OCI-LY7 (cell line): ENCODE results near the gene CETN1. TPM values are rescaled to one million over a fixed set of nuclear protein-coding genes. Genes with fewer than 3 reads are reported as not detected.

Source experiments
- BruUV-seq: library from RNA; stranded (reverse); fragments of 400-500 nt; replicated peaks from 2 replicates; lab custom pipeline; 2021; lab: Mats Ljungman, UMichigan
- CTCF ChIA-PET: fragments of 300-600 bp; sonication (Branson Sonifier 250); formaldehyde crosslinking; loops from one replicate; lab custom pipeline; 2022; ENCODE audit warnings: antibody characterized with exemption; ENCODE audit not compliant: unreplicated experiment; lab: Charles Lee
- POLR2A ChIA-PET: fragments of 300-600 bp; sonication (Branson Sonifier 250); formaldehyde crosslinking; loops from one replicate; lab custom pipeline; 2022; ENCODE audit warnings: antibody characterized with exemption; lab: Charles Lee
- DNase-seq: peaks from one replicate; pipeline ENCODE4 v3.0.0-alpha.2; 2015; ENCODE audit warnings: low spot score
- H2AFZ ChIP-seq: fragments of 200-600 bp; sonication (generic), shearing (Covaris generic); 2 replicates; pipeline ENCODE4 v1.6.1; 2014; ENCODE audit warnings: mild to moderate bottlenecking, antibody characterized with exemption, low read length, moderate library complexity
- H3K27ac ChIP-seq: fragments of 200-600 bp; sonication (generic); 2 replicates; pipeline ENCODE4 v1.5.1; 2014; ENCODE audit warnings: mixed run types, low read depth, mild to moderate bottlenecking, moderate library complexity, low read length, inconsistent platforms; ENCODE audit not compliant: poor library complexity, severe bottlenecking
- H3K36me3 ChIP-seq: fragments of 200-600 bp; sonication (generic); 2 replicates; pipeline ENCODE4 v1.6.1; 2014; ENCODE audit warnings: mild to moderate bottlenecking, antibody characterized with exemption, low read length, moderate library complexity, mixed read lengths; ENCODE audit not compliant: insufficient read depth
- H3K4me1 ChIP-seq: fragments of 200-600 bp; sonication (generic); 2 replicates; pipeline ENCODE4 v1.5.1; 2014; ENCODE audit warnings: mild to moderate bottlenecking, low read length; ENCODE audit not compliant: insufficient read depth, poor library complexity, severe bottlenecking
- H3K4me2 ChIP-seq: fragments of 200-600 bp; sonication (generic); 2 replicates; pipeline ENCODE4 v1.6.1; 2014; ENCODE audit warnings: mild to moderate bottlenecking, low read length
- H3K4me3 ChIP-seq: fragments of 200-600 bp; sonication (generic); 2 replicates; pipeline ENCODE4 v1.5.1; 2014; ENCODE audit warnings: mild to moderate bottlenecking, low read depth, low read length; ENCODE audit not compliant: poor library complexity, severe bottlenecking
- H3K79me2 ChIP-seq: fragments of 200-600 bp; sonication (generic); 2 replicates; pipeline ENCODE4 v1.6.1; 2016; ENCODE audit warnings: low read depth, mild to moderate bottlenecking, low read length, moderate library complexity, mixed read lengths; ENCODE audit not compliant: insufficient read depth
- H3K9me2 ChIP-seq: fragments of 200-600 bp; sonication (generic); 2 replicates; pipeline ENCODE4 v1.6.1; 2016; ENCODE audit warnings: mild to moderate bottlenecking, low read length, mixed read lengths; ENCODE audit not compliant: insufficient read depth
- H3K9me3 ChIP-seq: fragments of 200-600 bp; sonication (generic); 2 replicates; pipeline ENCODE4 v1.6.1; 2014; ENCODE audit warnings: mild to moderate bottlenecking, mixed run types, low read length, mixed read lengths
- H4K20me1 ChIP-seq: fragments of 200-600 bp; sonication (generic); 2 replicates; pipeline ENCODE4 v1.6.1; 2014; ENCODE audit warnings: mild to moderate bottlenecking, antibody characterized with exemption, low read length, moderate library complexity, mixed read lengths; ENCODE audit not compliant: insufficient read depth
- CTCF ChIP-seq: fragments of 200-600 bp; sonication (generic); conservative IDR thresholded peaks from 2 replicates; pipeline ENCODE4 v1.5.1; 2014; ENCODE audit warnings: mild to moderate bottlenecking, antibody characterized with exemption, low read length, moderate library complexity, mixed read lengths
- EZH2phosphoT487 ChIP-seq: fragments of 200-600 bp; sonication (generic); IDR thresholded peaks from 2 replicates; pipeline ENCODE4 v1.6.1; 2018; ENCODE audit warnings: low read depth, borderline replicate concordance, mild to moderate bottlenecking, mixed run types, antibody characterized with exemption, low read length, moderate library complexity, mixed read lengths
- intact Hi-C: fragments of 100-400 bp; cut with micrococcal nuclease; formaldehyde crosslinking; loops from one replicate; pipeline ENCODE4 v1.10.0; 2022; ENCODE audit not compliant: unreplicated experiment
- total RNA-seq, 2 experiments: library from RNA; depleted of rRNA in 1 of 2; stranded (reverse); fragments of >200 nt in 1 of 2; shearing (Covaris generic) in 1 of 2; gene quantifications; 2 replicates each; pipeline ENCODE4 v1.2.3, GENCODE V29; 2014 to 2022

Gene CETN1
- total RNA-seq, 2 experiments from 2014 or later: not detected

GRCh38 chr18:604771-605170 is 24.6 kb downstream of the CETN1 start:
- Histone ChIP-seq H2AFZ (no peak overlapping the region), H3K4me2 (no peak overlapping the region), H3K4me3 (no peak overlapping the region), H3K36me3 (no peaks in the 10 kb centered on the region), H4K20me1 (no peaks in the 10 kb centered on the region), H3K9me2 (no peaks in the 10 kb centered on the region), H3K4me1 (no peaks in the 10 kb centered on the region), H3K9me3 (no peaks in the 10 kb centered on the region), H3K79me2 (no peaks in the 10 kb centered on the region), H3K27ac (no peak overlapping the region)
- BruUV-seq: no TSS peak
- intact Hi-C loops: no loop called here
- TF ChIP-seq EZH2phosphoT487 (no peak), CTCF (no peak)
- CTCF ChIA-PET: no interaction called here
- POLR2A ChIA-PET: no interaction called here
- DNase-seq: no peak

DNA sequence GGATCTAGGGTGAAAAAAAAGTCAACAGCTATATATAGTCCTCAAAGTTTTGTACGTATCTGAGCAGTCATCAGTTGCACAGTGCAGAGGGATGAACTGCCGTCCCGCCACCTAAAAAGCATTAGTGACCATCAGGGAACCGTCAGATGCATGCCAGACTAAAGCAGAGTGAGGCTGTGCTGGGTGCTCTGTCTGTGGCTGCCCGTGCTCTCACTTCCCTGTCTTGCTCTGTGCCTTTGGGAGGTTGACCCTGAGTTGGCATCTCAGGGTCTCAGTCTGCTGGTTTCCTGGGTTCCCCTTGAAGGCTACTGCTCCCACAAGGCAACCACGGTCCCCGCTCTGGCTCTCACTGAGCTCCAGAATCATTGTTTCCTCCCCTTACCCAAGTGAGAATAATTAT is 27.8 kb downstream of the CETN1 start:
- TF ChIP-seq CTCF (no peak), EZH2phosphoT487 (no peak)
- H3K9me3 ChIP-seq: no peaks in the 10 kb centered on the region
- H3K4me2 ChIP-seq: no peak overlapping the region
- H3K4me3 ChIP-seq: no peak overlapping the region
- POLR2A ChIA-PET: no interaction called here
- no peaks in the 10 kb centered on the region for H3K4me1 ChIP-seq
- H3K27ac ChIP-seq: no peak overlapping the region
- no peak overlapping the region for H2AFZ ChIP-seq
- H4K20me1 ChIP-seq: no peaks in the 10 kb centered on the region
- no TSS peak for BruUV-seq
- H3K79me2 ChIP-seq: no peaks in the 10 kb centered on the region
- CTCF ChIA-PET: no interaction called here
- DNase-seq: no peak
- intact Hi-C loops: no loop called here
- no peaks in the 10 kb centered on the region for H3K9me2 ChIP-seq
- no peaks in the 10 kb centered on the region for H3K36me3 ChIP-seq

- Histone ChIP-seq H3K9me2 (no peaks in the 10 kb centered on the region), H3K36me3 (no peaks in the 10 kb centered on the region), H3K27ac (no peak overlapping the region), H4K20me1 (no peaks in the 10 kb centered on the region), H2AFZ (no peak overlapping the region), H3K4me2 (no peak overlapping the region), H3K4me1 (no peaks in the 10 kb centered on the region), H3K9me3 (no peaks in the 10 kb centered on the region), H3K79me2 (no peaks in the 10 kb centered on the region), H3K4me3 (no peak overlapping the region)
- TF ChIP-seq EZH2phosphoT487 (no peak), CTCF (no peak)
- ChIA-PET CTCF (no interaction called here), POLR2A (no interaction called here)
- intact Hi-C loops: no loop called here
- no TSS peak for BruUV-seq
- no peak for DNase-seq
These were observed 30.2 kb downstream of the CETN1 start for GRCh38 chr18:610214-610928.
